HG02840 (cell line): ENCODE results near the gene LRP8.

Source experiments
- ATAC-seq: cut with Tn5 transposase; IDR thresholded peaks from one replicate; pipeline ENCODE4 v1.9.1; 2021; ENCODE audit warnings: mild to moderate bottlenecking, moderate library complexity, moderate number of reproducible peaks; ENCODE audit not compliant: unreplicated experiment, low FRiP score

Gene LRP8

GRCh38 chr1:53361541-53361961 is 33.7 kb upstream of the LRP8 start:
- ATAC-seq, result no peak

GRCh38 chr1:53359934-53360276 is 32.0 kb upstream of the LRP8 start:
- no peak for ATAC-seq

GRCh38 chr1:53359225-53359933 is 31.5 kb upstream of the LRP8 start:
- ATAC-seq, result no peak

- ATAC-seq, result no peak
Measured at GRCh38 chr1:53356637-53357036, 28.8 kb upstream of the LRP8 start.

- no peak for ATAC-seq
Measured at GRCh38 chr1:53354119-53354518, 26.2 kb upstream of the LRP8 start.

GRCh38 chr1:53352561-53352960 is 24.7 kb upstream of the LRP8 start:
- ATAC-seq, result no peak

- ATAC-seq, result no peak
Measured at GRCh38 chr1:53350853-53351767, 23.2 kb upstream of the LRP8 start.

GRCh38 chr1:53349968-53350852 is 22.3 kb upstream of the LRP8 start:
- ATAC-seq, result no peak

GRCh38 chr1:53349369-53349835 is 21.5 kb upstream of the LRP8 start:
- ATAC-seq, result no peak

- no peak for ATAC-seq
Measured at GRCh38 chr1:53348486-53349368, 20.9 kb upstream of the LRP8 start.

GRCh38 chr1:53346814-53347176 is 18.9 kb upstream of the LRP8 start:
- no peak for ATAC-seq

- ATAC-seq, result no peak
Measured at GRCh38 chr1:53345996-53346813, 18.3 kb upstream of the LRP8 start.

- no peak for ATAC-seq
Measured at GRCh38 chr1:53344921-53345838, 17.3 kb upstream of the LRP8 start.

- no peak for ATAC-seq
Measured at GRCh38 chr1:53343831-53344668, 16.2 kb upstream of the LRP8 start.

- no peak for ATAC-seq
Measured at GRCh38 chr1:53342735-53343470, 15.0 kb upstream of the LRP8 start.

- no peak for ATAC-seq
Measured at GRCh38 chr1:53341961-53342707, 14.3 kb upstream of the LRP8 start.
